Measurements from ENCODE around the gene LZTS3. TPM values are rescaled to one million over a fixed set of nuclear protein-coding genes. Genes with fewer than 3 reads are reported as not detected.
A peak's percentile ranks its signal among the peaks of the same experiment; 100 is the strongest.
"Not testable (repeated sequence)": the region's sequence is repeated elsewhere in the genome, so short reads cannot be mapped to it uniquely, and the experiment has no call there.

LZTS3 gene
- 1.7 and 2.0 TPM in 2 replicates for total RNA-seq (2014; rRNA removed; shearing (Covaris generic))

GRCh38 chr20:3172933-3173609, at the start of gene LZTS3:
TSS of gene LZTS3 (minus strand) at chr20:3173549. CDS start at chr20:3167163, 6,386 bp downstream.
- DNase-seq (ENCODE audit: low spot score) = peak; percentile 58

DNA sequence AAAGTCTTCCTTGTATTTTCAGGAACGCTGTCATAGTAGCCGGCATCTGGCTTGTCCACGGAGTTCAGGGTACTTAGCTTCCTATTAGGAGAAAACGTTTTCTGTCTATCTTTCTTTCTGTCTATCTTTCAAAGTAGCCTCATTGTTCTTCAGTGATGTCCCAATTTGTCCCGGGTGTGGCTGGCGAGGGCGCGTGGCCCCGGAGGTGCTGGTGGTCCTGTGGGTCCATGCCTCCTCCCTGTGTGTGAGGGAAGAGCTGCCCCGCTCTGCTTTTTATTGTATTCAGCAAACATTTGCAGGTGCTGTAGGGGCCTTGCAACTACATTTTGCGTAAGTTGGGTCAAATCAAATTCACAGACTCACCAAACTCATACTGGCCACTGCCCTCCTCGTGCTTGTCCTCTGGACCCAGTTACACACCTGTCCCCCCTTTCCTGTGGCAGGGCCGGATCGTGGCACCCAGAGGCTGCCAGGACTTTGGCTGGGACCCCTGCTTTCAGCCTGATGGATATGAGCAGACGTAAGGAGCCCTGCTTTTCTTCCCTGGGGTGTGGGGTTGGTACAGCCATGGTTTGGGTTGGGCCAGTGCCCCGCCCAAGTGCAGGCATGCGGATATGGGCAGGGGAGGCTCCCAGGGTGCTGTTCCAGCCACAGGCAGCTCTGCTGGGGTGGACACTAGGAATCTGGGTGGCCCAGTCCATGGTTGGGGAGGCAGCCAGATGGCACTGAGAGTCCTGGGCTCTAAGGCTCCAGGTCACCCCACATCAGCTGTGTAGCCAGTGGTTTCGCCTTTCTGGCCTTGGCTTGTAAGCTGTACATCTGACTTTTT, 48.3 kb upstream of the LZTS3 start:
- no peak for DNase-seq (ENCODE audit: low spot score)

- DNase-seq (ENCODE audit: low spot score) = no peak
These were observed 45.1 kb upstream of the LZTS3 start for GRCh38 chr20:3218307-3218988.

DNA sequence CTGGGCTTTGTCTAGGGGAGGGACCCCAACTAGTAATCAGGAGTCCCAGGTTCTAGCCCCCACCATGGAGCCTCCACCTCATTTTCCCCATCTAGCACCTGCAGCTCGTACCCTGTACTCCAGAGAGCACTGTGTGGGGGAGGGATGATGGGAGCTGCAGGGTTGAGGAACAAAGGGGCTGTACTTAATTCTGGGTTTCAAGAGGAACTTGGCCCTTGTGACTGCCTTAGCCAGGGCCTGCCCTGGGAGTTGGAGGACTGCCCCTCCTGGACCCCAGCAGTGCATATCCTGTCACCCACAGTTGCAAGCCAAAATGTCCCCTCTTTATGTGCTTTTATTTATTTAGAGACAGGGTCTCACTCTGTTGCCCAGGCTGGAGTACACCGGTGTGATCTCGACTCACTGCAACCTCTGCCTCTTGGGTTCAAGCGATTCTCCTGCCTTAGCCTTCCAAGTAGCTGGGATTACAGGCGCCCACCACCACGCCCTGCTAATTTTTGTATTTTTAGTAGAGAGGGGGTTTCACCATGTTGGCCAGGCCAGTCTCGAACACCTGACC, 42.1 kb upstream of the LZTS3 start:
- not testable (repeated sequence) for DNase-seq (ENCODE audit: low spot score)

DNA sequence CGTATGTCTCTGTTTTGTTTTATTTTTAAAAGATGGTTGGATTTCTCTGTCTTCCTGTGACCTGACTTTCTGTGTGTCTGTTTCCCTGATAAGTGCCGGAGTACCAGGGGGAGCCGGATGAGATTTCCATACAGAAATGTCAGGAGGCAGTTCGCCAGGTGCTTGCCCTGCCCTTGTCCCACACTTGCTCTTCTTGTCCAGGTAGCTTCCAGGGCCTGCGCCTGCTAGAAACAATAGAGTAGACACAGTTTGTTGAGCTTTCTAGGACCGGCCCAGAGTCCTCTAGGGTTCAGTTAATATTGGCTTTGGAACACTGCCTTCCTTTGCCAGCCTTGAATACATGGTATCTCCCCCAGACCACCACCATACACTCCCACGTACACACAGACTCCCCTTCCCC, 39.9 kb upstream of the LZTS3 start:
- no peak for DNase-seq (ENCODE audit: low spot score)

GRCh38 chr20:3210346-3210745, 37.0 kb upstream of the LZTS3 start:
- no peak for DNase-seq (ENCODE audit: low spot score)

- no peak for DNase-seq (ENCODE audit: low spot score)
These were observed 36.6 kb upstream of the LZTS3 start for GRCh38 chr20:3209946-3210317.

- no peak for DNase-seq (ENCODE audit: low spot score)
These were observed 36.1 kb upstream of the LZTS3 start, which contains the start of gene ITPA for GRCh38 chr20:3209257-3209945. TSS of gene ITPA (plus strand) at chr20:3209498. CDS start at chr20:3209552, 54 bp downstream.

DNA sequence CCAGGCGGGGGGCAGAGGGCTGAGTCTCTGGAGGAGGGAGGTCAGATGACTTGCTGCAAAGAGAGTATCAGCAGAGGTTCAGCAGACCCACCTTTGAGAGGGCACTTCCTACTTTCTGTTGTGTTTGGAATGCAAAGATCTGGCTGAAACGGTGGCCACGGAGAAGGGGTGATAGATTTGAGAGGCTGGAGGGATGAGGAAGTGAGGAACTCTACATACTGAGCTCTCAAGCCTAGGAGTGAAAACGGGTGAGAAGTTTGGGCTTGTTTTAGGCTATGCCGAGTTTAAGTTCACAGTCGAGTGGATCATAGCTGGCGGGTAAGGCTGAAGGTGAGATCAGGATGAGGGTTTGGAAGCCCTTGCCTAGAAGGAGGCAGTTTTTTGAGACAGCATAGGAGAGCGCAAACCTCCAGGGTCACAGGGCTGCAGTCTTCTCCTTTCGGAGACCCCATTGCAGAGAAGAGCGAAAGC, 35.5 kb upstream of the LZTS3 start:
- DNase-seq (ENCODE audit: low spot score) = no peak

DNA sequence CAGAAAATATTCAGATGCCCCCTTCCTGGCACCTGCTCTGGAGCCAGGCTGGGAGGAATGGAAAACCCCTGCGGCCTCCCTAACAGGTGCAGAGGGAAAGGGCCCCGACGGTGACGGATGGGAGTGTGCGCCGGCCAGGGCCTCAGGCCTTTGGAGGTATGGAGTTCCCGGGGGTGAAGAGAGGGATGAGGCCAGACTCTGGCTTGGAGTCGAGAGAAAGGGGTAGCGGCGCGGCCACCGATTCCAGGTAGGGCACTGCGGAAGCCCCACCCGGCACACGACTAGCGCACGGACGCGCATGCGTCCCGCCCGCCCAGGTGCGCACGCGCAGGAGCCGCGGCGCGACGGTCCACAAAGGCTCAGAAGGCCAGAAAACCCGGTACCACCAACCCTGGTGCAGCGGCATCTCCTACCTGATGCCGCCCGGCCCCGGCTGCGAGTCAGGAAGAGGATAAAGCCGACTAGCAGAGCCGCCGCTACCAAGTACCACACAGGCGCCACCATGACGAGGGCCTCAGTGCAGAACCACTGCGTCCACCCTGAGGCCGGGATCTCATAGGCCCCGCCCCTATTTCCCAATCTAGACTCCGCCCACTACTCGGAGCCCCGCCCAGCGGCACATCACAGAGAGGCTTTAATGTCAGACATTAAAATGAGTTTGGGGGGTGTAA, 30.9 kb upstream of the LZTS3 start, which contains the start of gene DDRGK1:
DDRGK1 (minus strand) TSS at position 559 of the 671 bp plus-strand sequence; CDS start at position 504, 55 bp downstream.
- peak; percentile 59 for DNase-seq (ENCODE audit: low spot score)

DNA sequence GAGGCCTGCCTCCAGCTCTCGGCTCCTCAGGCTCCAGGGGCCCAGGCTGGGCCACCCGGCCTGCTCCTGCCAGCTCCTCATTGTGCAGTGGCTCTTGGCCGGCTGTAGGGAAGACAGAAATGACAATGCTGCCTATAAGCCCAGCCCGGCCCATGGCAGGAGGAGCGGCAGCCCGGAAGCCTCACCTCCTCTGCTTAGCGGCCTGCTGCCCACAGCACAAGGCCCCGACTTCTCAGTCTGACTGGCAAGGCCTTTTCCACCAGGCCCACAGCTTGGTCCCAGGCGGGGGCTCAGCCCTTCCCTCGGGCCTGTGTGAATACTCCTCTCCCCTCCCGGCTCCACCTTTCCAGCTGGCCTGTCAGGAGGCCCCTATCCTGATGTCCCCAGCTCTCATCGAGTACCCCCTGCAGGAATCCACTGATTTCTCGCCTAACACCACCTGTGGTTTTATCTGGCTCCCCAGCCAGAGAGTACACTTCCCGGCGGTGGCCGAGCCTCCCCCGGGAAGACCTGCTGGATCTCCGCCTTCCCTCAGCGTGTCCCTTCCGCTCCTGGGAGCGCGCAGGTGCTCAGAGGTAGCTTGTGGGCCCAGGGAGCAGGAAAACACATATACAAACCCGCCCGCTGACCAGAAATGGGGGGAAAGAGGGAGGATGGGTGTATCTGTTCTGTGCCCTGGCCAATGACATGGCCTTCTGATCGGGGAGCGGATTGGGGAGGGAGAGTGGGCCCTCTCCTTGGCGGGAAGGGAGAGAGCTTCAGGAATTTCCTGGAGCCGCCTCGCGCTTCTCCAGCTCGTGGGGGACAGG, 30.2 kb upstream of the LZTS3 start:
- DNase-seq (ENCODE audit: low spot score) = no peak

- no peak for DNase-seq (ENCODE audit: low spot score)
These were observed 29.6 kb upstream of the LZTS3 start for GRCh38 chr20:3202965-3203314.

- DNase-seq (ENCODE audit: low spot score) = no peak
These were observed 26.8 kb upstream of the LZTS3 start for GRCh38 chr20:3199976-3200755.

DNA sequence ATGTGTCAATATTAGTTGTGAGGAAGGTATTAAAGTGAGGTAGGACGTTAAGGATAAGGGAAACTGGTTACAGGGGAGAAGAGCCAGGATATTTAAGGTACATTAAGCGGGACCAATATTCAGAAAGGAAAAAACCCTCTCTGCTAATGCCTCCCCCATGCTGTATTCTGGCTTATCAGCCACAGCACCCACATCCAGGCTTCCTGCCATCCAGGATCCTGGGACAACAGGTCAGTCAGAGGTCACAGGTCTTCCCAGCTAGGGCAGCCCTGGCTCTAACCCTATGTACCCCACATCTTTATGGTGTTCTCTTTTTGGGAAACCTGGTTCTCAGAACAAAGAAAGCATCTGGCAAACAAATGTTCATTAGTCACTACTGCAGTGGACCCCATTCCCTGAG, 25.9 kb upstream of the LZTS3 start:
- no peak for DNase-seq (ENCODE audit: low spot score)

- no peak for DNase-seq (ENCODE audit: low spot score)
These were observed 22.4 kb upstream of the LZTS3 start for GRCh38 chr20:3195590-3196237.

DNA sequence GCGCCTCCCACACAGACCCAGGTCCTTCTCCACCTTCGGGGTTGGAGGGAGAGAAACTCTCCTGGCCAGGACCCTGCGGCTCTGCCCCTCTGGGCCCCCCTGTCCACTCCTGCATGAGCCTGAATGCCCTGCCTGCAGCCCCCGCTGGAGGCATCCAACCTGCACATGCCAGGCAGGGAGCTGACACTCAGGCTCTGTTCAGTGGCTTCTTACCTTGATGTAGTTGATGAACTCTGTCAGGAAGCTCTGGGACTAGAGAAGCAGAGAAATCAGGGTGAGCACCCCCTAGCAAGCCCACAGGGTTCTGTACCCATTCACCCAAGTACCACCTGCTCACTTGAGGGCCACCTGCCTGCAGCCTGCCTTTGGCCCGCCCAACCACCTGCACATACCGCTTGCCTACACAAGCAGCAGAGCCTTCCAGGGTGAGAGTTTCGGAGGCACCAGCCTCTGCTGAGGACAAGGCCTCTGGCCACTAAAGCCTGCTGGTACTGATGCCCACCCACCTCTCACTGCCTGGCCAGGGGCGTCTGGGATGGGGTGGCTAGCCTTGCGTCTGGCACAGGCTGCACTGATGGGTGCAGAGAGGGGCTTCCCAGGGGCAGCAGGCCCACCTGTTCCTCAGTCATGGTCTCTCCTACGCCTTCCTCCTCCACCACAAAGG, 21.4 kb upstream of the LZTS3 start:
- no peak for DNase-seq (ENCODE audit: low spot score)

DNA sequence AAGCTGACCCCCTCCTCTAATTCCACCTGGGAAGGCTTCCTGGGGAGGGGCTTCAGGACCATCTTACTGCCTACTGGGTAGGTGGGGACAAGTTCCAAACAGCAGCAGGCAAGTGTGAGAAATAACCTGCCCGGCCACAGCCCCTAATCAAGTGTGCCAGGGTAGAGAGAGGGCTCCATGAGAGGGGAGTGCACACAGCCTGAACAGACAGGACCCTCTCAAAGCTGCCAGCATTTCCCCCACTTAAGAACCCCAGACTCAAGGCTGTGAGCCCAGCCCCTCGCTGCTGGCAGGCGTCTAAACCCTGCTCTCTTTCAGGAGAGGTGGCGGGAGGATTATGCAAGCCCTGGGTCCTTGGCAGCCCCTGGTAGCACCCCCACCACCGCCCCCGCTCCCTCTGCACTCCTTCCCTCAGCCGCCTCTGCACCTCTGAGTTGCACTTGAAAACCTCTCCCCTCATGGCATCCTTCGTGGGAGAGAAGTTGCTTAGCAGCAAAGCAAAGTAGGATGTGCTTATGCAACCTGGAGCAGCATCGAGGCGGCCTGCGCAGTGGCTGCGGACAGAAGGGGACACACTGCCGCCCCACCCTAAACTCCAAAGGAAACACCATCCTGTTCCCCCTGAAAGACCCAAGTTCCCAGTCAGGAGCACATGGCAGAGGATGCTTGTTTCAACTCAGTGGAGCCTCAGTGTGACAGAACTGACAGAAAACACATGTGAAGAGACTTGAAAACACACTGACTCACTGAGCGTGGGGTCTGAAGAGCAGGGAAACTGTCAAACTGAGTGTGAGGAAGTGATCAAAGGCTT, 20.7 kb upstream of the LZTS3 start:
- DNase-seq (ENCODE audit: low spot score) = no peak

All from H4 (cell line).